HG03108 (cell line): ENCODE results near the gene ZBTB7C.

ENCODE experiments used
- ATAC-seq: cut with Tn5 transposase; IDR thresholded peaks from one replicate; pipeline ENCODE4 v1.9.1; 2021; ENCODE audit warnings: moderate library complexity; ENCODE audit not compliant: unreplicated experiment

Gene ZBTB7C

DNA sequence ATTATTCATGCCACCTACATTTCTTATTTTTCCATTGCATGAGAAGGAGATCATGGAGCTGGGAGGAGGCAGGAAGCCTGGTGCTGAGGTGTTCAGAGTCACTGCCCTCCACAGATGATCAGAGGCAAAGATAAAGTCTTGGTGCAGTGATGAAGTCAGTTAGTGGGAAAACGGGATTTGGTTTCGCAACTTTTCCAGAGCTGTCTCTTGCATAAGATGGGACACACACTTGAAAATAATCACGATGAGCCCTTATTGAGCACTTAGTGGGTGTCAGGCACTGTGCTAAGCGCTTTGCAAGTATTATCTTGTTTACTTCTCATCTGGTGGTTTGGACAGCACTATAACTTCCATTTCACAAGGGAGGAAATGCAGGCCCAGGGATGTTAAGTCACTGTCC, 256.6 kb downstream of the ZBTB7C start:
- ATAC-seq = no peak

- ATAC-seq = no peak
Measured at GRCh38 chr18:48151421-48152065, 257.6 kb downstream of the ZBTB7C start.

- no peak for ATAC-seq
Measured at GRCh38 chr18:48149020-48149685, 260.0 kb downstream of the ZBTB7C start.

DNA sequence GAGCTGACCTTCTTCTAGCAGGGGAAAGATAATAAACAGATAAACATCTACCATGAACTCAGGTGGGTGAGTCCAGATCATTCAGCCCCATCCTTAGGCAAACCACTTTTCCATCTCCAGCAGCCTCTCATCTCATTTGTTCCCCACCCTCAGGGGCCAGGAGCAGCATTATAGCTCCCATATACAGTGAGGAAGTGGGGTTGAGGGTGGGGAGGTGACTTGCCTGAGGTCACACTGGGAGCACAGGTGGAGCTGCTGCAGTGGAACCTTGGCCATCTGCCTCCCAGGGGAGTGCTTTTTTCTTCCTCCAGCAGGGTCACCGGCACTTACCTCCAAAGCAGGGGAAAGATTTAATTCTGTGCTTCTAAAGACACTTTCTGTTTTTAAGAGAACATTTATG, 266.2 kb downstream of the ZBTB7C start:
- no peak for ATAC-seq

DNA sequence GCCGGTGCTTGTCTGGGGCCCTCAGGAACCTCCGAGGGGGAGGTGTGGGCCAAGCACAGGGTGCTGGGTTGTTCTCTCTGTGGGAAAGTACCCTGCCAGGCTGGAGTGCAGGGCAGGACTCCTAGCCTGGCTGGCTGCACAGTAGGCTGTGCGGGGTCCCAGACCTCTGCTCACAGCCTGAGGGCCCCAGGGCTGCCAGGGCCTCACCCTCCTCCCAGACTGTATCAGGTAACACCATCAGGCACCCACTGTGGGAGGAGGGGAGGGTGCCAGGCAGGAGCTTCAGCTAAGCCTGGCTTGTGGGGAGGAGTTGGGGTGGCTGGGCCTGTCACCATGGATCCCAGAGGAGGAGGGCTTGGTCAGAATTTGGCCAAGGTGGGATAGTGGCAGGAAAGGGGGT, 266.8 kb downstream of the ZBTB7C start:
- no peak for ATAC-seq

GRCh38 chr18:48140731-48141130, 268.5 kb downstream of the ZBTB7C start:
- ATAC-seq = no peak

- no peak for ATAC-seq
Measured at GRCh38 chr18:48139431-48140347, 269.5 kb downstream of the ZBTB7C start.

GRCh38 chr18:48138660-48139430, 270.3 kb downstream of the ZBTB7C start:
- ATAC-seq = no peak

DNA sequence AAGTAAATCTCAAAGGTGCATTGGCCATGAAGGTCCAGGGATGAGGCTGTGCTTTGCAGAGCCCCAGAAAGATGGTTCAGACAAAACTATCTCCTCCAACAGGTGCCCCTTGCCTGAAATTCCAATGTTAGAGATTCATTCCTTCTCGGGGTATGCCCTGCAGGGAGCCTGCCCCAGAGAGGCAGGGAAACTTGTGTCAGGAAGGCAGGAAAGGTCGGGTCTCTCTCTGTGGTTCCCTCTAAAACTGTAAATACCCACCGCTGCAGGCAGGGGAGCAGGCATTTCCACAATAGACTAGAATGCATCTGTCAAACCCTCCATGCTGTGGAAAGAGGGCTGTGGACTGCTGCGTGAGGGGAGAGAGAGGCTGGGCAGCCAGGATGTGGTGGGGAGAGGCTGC, 271.0 kb downstream of the ZBTB7C start:
- no peak for ATAC-seq

DNA sequence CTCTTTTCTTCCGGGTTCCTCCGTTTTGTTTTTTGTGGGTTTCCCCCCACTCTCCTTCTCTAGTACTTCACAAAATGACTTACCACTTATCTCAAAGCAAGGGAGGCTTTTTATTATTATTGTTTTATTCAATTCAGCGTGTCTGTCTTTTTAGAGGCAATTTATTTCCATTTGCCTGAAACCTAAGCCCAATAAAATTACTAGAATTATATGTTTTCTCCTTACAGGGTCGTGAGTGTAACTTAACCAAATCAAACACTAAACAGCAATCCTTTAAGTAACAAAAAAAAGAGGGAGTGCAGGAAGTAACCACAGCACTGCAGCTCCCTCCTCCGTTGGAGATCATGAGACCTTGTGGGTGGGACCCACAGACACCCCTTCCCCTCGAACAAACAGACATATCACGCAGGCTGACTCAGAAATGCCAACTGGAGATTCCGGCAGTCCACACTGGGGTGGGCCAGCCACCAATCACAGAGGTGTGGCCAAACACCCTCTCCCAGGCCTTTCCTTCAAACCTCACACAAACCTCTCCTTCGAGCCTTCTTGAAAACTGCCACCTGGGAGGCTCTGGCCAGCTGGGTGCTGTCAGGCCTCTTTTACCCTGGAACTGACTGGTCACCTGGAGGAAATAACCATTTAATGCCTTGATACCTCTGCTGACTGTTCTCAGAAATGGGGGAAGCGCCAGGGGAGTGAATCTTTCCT, 271.7 kb downstream of the ZBTB7C start:
- ATAC-seq = no peak

DNA sequence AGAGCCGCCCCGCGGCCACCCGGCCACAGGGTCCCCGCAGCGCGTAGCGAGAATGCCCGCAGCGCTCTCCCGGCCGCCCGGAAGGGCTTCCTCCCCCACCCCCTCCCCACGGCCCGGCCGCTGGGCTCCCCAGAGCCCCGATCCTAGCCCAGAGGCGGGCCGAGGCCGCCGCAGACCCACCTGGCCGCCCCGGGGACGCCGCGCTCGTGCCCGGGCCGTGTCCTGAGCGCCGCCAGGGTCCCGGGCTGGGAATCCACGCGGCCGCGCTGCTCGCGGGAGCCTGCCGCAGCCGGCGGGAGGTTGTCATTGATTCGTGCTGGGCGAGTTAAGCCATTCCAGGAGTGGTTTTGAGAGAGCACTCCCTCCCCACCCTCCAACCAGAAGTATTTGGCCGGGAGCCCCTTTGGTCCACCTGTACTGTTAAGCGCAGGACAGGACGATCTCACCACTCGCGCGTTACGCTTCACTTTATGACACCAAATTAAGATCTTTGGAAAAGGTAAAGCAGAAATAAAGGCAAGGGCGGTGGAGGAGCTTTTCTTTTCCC, 272.3 kb downstream of the ZBTB7C start:
- no peak for ATAC-seq

DNA sequence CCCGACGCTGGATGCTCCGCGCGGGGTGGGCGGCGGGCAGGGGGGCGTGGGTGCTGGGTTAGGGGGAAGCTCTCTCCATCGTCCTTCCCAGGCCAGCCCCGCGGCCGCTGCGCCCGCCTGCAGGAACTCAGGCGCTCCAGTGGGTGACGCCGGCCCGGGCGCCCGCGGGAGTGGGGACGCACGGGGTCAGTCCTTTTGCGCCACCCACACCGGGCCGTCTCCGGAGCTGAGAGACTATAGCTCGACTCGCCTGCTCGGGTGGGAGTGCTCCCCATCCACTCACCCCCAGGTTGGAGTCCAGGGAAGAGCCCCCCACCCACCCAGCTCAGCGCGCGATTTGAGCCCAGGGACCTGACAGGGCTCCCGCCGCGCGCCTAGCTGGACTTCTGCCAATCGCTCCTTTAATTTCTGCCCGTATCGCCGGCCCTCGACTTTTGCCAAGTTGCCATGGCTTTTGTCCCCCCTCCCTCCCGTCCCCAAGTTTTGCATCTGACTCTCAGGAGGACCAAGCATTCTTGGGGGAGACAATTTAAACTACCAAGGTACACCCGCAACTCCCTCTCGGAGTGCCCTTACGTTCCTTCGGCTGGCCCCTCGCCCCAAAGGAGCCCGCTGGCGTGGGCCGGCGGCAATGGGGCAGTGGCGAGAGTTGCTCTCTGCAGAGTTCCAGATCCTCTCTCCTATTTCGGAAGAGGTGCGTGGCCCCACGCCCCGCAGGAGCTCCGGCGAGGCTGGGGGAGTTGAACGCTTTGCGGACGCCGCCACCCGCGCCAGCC, 272.9 kb downstream of the ZBTB7C start:
- no peak for ATAC-seq

DNA sequence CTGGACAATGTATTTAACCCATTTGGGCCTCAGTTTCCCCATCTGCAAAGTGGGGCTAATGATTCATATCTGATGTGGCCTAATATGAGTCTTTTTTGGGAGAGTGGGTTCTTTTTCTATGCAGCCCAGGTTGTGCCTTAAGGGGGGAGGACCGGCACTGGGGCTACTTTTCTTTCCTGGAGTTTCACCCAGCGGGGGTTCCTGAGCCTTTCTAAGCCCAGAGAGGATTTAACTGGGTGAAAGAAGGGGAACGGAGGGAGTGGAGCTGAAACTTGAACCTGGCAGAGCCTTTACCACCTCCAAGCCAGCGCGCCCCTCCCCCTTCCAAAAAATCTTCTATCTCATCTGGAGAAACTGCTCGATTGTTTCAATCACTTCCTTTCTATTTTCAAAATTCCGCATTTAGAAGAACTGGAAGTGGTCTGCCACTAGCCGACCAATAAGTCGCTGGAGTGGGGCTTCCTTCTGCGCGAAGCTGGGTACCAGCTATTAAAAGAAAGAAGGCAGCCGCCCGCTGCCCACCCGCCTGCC, 273.7 kb downstream of the ZBTB7C start:
- ATAC-seq = no peak

GRCh38 chr18:48134609-48135008, 274.6 kb downstream of the ZBTB7C start:
- no peak for ATAC-seq

DNA sequence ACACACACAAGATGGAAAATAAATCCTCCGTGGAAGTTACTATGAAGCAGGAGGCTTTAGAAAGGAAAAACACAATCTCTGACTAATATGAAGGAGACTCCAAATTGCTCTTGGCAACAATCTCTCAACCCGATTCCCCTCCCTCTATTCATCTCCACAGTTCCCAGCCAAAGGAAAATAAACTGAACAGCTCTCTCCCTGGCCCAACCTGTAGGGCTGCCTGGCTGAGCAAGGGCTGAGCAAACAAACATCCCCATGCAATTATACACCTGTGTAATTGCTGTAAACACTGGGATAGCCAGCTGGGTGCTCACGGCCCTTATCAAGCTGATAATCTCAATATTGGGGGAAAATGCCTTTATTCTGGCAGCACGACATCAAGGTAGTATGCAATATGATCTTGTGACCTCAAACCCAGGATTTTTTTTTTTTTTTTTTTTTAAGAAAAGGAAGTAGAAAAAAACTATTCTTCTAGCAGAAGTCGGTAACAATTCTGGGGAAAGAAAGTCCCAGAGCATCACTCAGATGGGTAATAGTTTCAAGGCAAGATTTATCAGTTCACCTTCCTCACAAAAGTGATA, 275.4 kb downstream of the ZBTB7C start:
- no peak for ATAC-seq

- ATAC-seq = no peak
Measured at GRCh38 chr18:48132797-48133655, 276.2 kb downstream of the ZBTB7C start.

DNA sequence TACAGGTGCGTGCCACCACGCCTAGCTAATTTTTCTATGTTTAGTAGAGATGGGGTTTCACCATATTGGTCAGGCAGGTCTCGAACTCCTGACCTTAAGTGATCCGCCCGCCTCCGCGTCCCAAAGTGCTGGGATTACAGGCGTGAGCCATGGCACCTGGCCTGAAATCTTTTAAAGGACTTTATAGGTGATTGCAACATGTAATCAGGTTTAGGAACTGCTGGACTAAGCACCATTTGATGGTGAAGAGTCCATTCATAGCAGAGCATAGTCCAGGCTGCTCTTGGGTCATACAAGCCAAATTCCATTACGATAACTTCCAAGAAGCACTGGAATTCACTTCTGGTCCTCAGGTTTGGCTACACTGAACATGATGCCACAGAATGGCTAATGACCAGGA, 278.1 kb downstream of the ZBTB7C start:
- no peak for ATAC-seq

DNA sequence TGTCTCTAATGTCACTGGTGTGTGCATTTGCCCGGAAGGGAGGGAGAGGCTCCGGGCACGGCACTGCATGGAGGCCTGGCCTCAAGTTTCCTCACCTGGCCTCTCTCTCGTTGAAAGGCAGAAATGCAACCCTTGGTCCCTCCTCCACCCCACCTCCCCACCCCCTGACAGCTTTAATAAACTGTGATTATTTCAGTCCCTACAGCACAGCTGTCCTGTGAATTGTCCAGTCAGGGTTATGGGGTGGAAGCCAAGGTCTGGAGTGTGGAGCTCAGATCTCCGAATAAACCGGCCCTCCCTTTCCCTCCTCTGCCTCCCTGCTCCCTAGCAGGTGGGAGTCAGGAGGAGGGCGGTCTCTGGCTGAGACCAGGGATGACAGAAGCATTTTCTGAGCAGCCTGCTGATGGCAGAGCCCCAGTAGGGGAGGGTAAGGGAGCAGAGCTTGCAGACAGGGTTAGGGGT, 279.5 kb downstream of the ZBTB7C start:
- ATAC-seq = no peak
